H9 (cell line): ENCODE measurements around the gene INVS. TPM values are rescaled to one million over a fixed set of nuclear protein-coding genes. Genes with fewer than 3 reads are reported as not detected.

Source experiments
- DNase-seq: peaks from one replicate; pipeline ENCODE4 v3.0.0-alpha.2; 2017
- H2AFZ ChIP-seq: one replicate; pipeline ENCODE4 v1.6.1; 2013; ENCODE audit warnings: mild to moderate bottlenecking, low read length, control low read depth, moderate library complexity
- H2AK5ac ChIP-seq: 2 replicates; pipeline ENCODE4 v1.6.1; 2013; ENCODE audit warnings: low read length, control low read depth, mixed read lengths; ENCODE audit not compliant: insufficient read length
- H2BK120ac ChIP-seq: one replicate; pipeline ENCODE4 v1.6.1; 2013; ENCODE audit warnings: low read depth, mild to moderate bottlenecking, low read length, control low read depth, inconsistent platforms; ENCODE audit not compliant: poor library complexity, severe bottlenecking
- H2BK12ac ChIP-seq: 2 replicates; pipeline ENCODE4 v1.6.1; 2013; ENCODE audit warnings: low read length, control low read depth, mixed read lengths, low read depth; ENCODE audit not compliant: insufficient read length
- H2BK15ac ChIP-seq: 2 replicates; pipeline ENCODE4 v1.6.1; 2013; ENCODE audit warnings: low read depth, low read length, control low read depth
- H2BK20ac ChIP-seq: one replicate; pipeline ENCODE4 v1.6.1; 2013; ENCODE audit warnings: low read depth, mild to moderate bottlenecking, low read length, control low read depth, inconsistent platforms; ENCODE audit not compliant: poor library complexity, severe bottlenecking
- H2BK5ac ChIP-seq: 2 replicates; pipeline ENCODE4 v1.6.1; 2013; ENCODE audit warnings: low read length, control low read depth, mixed read lengths; ENCODE audit not compliant: insufficient read length
- H3K14ac ChIP-seq: 2 replicates; pipeline ENCODE4 v1.6.1; 2013; ENCODE audit warnings: low read length, control low read depth; ENCODE audit not compliant: insufficient read depth
- H3K18ac ChIP-seq: 2 replicates; pipeline ENCODE4 v1.6.1; 2013; ENCODE audit warnings: low read depth, mild to moderate bottlenecking, mixed read lengths, low read length, control low read depth; ENCODE audit not compliant: insufficient read length
- H3K23ac ChIP-seq: 2 replicates; pipeline ENCODE4 v1.6.1; 2013; ENCODE audit warnings: low read length, control low read depth, mixed read lengths, low read depth; ENCODE audit not compliant: insufficient read length
- H3K23me2 ChIP-seq: 2 replicates; pipeline ENCODE4 v1.6.1; 2013; ENCODE audit warnings: low read depth, mild to moderate bottlenecking, mixed read lengths, low read length, control low read depth; ENCODE audit not compliant: insufficient read length, poor library complexity, severe bottlenecking
- H3K27ac ChIP-seq: 2 replicates; pipeline ENCODE4 v1.5.1; 2013; ENCODE audit warnings: low read length, control low read depth, mixed read lengths, low read depth; ENCODE audit not compliant: insufficient read length
- H3K27me3 ChIP-seq: 2 replicates; pipeline ENCODE4 v1.6.1; 2013; ENCODE audit warnings: low read length, control low read depth, inconsistent platforms; ENCODE audit not compliant: insufficient read depth
- H3K4ac ChIP-seq: 2 replicates; pipeline ENCODE4 v1.6.1; 2013; ENCODE audit warnings: low read depth, mild to moderate bottlenecking, control low read depth, inconsistent platforms, low read length, moderate library complexity
- H3K4me1 ChIP-seq: 2 replicates; pipeline ENCODE4 v1.6.1; 2013; ENCODE audit warnings: low read length, control low read depth, inconsistent platforms; ENCODE audit not compliant: insufficient read depth
- H3K4me2 ChIP-seq: 2 replicates; pipeline ENCODE4 v1.6.1; 2013; ENCODE audit warnings: low read length, control low read depth, mixed read lengths; ENCODE audit not compliant: insufficient read length, insufficient read depth
- H3K56ac ChIP-seq: 2 replicates; pipeline ENCODE4 v1.6.1; 2013; ENCODE audit warnings: low read depth, mild to moderate bottlenecking, mixed read lengths, low read length, control low read depth; ENCODE audit not compliant: insufficient read length
- H3K79me1 ChIP-seq: 2 replicates; pipeline ENCODE4 v1.6.1; 2013; ENCODE audit warnings: low read depth, mild to moderate bottlenecking, moderate library complexity, low read length, control low read depth, inconsistent platforms; ENCODE audit not compliant: insufficient read depth, poor library complexity, severe bottlenecking
- H3K79me2 ChIP-seq: 2 replicates; pipeline ENCODE4 v1.6.1; 2013; ENCODE audit warnings: low read length, control low read depth, inconsistent platforms; ENCODE audit not compliant: insufficient read depth
- H3K9ac ChIP-seq: 2 replicates; pipeline ENCODE4 v1.6.1; 2013; ENCODE audit warnings: low read length, control low read depth, mixed read lengths; ENCODE audit not compliant: insufficient read length; ENCODE audit errors: extremely low read depth
- H3K9me3 ChIP-seq: one replicate; pipeline ENCODE4 v1.6.1; 2013; ENCODE audit warnings: low read depth, low read length, inconsistent platforms; ENCODE audit not compliant: control insufficient read depth
- H3T11ph ChIP-seq: one replicate; pipeline ENCODE4 v1.6.1; 2013; ENCODE audit warnings: mild to moderate bottlenecking, low read length, control low read depth, inconsistent platforms
- H4K20me1 ChIP-seq: one replicate; pipeline ENCODE4 v1.6.1; 2013; ENCODE audit not compliant: control insufficient read depth, insufficient read length, insufficient read depth
- H4K5ac ChIP-seq: 2 replicates; pipeline ENCODE4 v1.6.1; 2013; ENCODE audit warnings: low read depth, mild to moderate bottlenecking, mixed read lengths, low read length, control low read depth; ENCODE audit not compliant: insufficient read length
- H4K8ac ChIP-seq: replicated peaks from 2 replicates; pipeline ENCODE4 v1.6.1; 2013; ENCODE audit warnings: low read length, control low read depth, mixed read lengths, low read depth; ENCODE audit not compliant: insufficient read length
- H4K91ac ChIP-seq: 2 replicates; pipeline ENCODE4 v1.6.1; 2013; ENCODE audit warnings: low read depth, mild to moderate bottlenecking, moderate library complexity, mixed read lengths, low read length, control low read depth; ENCODE audit not compliant: insufficient read length
- H3K27ac Mint-ChIP-seq, 3 experiments: 2 replicates in 2 of 3; 3 replicates in 1 of 3; pipeline ENCODE4 v1.8.0; 2020 to 2021; ENCODE audit warnings: mixed read lengths in 3 of 3, mild to moderate bottlenecking in 1 of 3, moderate library complexity in 1 of 3
- H3K27me3 Mint-ChIP-seq: 2 replicates; pipeline ENCODE4 v1.8.0; 2021; ENCODE audit warnings: low read depth, mild to moderate bottlenecking, moderate library complexity, mixed read lengths
- H3K36me3 Mint-ChIP-seq, 3 experiments: 2 replicates in 2 of 3; 3 replicates in 1 of 3; pipeline ENCODE4 v1.8.0; 2020 to 2021; ENCODE audit warnings: low read depth in 3 of 3, mixed read lengths in 3 of 3; ENCODE audit not compliant: insufficient read depth in 1 of 3
- H3K4me1 Mint-ChIP-seq, 2 experiments: 2 replicates each; pipeline ENCODE4 v1.8.0; 2020; ENCODE audit warnings: mixed read lengths in 2 of 2
- H3K4me3 Mint-ChIP-seq, 2 experiments: 2 replicates in 1 of 2; 3 replicates in 1 of 2; pipeline ENCODE4 v1.8.0; 2020 to 2021; ENCODE audit warnings: mild to moderate bottlenecking in 2 of 2, mixed read lengths in 2 of 2, moderate library complexity in 1 of 2
- H3K9me3 Mint-ChIP-seq, 2 experiments: 2 replicates in 1 of 2; 3 replicates in 1 of 2; pipeline ENCODE4 v1.8.0; 2020; ENCODE audit warnings: mild to moderate bottlenecking in 2 of 2, mixed read lengths in 2 of 2, moderate library complexity in 1 of 2
- WGBS: extraction: QIAGEN DNeasy Blood & Tissue Kit; methylation state at CpG from one replicate; pipeline ENCODE4 v1.1.7; 2013; ENCODE audit warnings: missing lambda C conversion rate, low lambda C conversion rate, mixed read lengths; ENCODE audit not compliant: insufficient read length; ENCODE audit errors: extremely low coverage; 5-methylcytosine and 5-hydroxymethylcytosine counted together
- total RNA-seq: library from RNA; stranded (reverse); gene quantifications from 2 replicates; pipeline ENCODE4 v1.2.1, GENCODE V29; 2021
- TF ChIP-seq, protein P1 (sequence below): fragments of 200-600 bp; sonication (generic); conservative IDR thresholded peaks from 3 replicates; pipeline ENCODE4 v1.8.0; 2021; ENCODE audit warnings: antibody characterized with exemption, mild to moderate bottlenecking

INVS gene
- total RNA-seq, 1 experiment from 2014 or later = 7.5 TPM

DNA sequence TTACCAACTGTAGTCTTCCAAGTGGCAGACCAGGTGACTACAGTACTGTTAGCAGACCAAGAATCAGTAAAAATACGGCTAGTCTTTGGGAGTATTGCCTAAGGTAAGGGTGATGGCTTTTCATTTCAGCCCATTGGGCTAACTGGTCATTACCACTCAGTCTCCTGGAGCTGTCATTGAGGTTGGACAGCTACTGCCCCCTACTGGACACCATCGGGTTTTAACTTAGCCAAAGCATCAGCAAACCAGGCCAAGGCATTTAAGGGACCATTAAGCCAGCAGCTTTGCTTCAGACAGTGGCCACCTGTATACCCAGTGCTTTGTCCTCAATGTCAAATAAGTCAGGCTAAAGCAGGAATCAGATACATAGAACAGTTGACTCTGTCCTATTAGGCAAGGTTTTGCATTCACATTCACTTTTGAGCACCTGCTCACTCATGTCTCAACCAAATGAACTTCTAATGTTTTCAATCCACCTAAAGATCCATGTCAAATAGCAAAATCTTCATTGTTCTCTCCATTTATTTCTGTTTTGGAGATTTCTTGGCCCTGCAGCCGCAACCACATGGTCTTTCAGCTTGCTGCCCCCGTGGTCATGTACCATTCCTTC is 117.2 kb downstream of the INVS start:
- Histone ChIP-seq H3K4ac (no peak overlapping the region), H2BK120ac (no peak overlapping the region), H3K23me2 (no peaks in the 10 kb centered on the region), H3K56ac (no peak overlapping the region), H3K14ac (no peak overlapping the region), H2BK12ac (no peak overlapping the region), H3K79me2 (no peaks in the 10 kb centered on the region), H3K23ac (no peak overlapping the region), H2BK15ac (no peak overlapping the region), H2AFZ (no peak overlapping the region), H2AK5ac (no peak overlapping the region), H3K27ac (no peak overlapping the region), H4K91ac (no peak overlapping the region), H3K9ac (no peak overlapping the region), H4K8ac (no peak overlapping the region), H3K4me1 (peaks cover 3% of the 10 kb centered on the region; the same call in 1 of the 2 replicates), H4K20me1 (no peaks in the 10 kb centered on the region), H3K4me2 (no peak overlapping the region), H3K9me3 (no peaks in the 10 kb centered on the region), H3T11ph (no peak overlapping the region), H2BK5ac (no peak overlapping the region), H3K79me1 (no peaks in the 10 kb centered on the region), H4K5ac (no peak overlapping the region), H2BK20ac (no peak overlapping the region), H3K27me3 (no peaks in the 10 kb centered on the region), H3K18ac (no peak overlapping the region)
- Mint-ChIP-seq H3K27ac (no peak overlapping the region), H3K4me1 (peaks cover 0 to 5% of the 10 kb centered on the region in 2 experiments; a peak in 2 of 4 replicates), H3K27me3 (no peaks in the 10 kb centered on the region), H3K4me3 (no peak overlapping the region), H3K36me3 (no peaks in the 10 kb centered on the region), H3K9me3 (no peaks in the 10 kb centered on the region)
- TF ChIP-seq, protein P1, sequence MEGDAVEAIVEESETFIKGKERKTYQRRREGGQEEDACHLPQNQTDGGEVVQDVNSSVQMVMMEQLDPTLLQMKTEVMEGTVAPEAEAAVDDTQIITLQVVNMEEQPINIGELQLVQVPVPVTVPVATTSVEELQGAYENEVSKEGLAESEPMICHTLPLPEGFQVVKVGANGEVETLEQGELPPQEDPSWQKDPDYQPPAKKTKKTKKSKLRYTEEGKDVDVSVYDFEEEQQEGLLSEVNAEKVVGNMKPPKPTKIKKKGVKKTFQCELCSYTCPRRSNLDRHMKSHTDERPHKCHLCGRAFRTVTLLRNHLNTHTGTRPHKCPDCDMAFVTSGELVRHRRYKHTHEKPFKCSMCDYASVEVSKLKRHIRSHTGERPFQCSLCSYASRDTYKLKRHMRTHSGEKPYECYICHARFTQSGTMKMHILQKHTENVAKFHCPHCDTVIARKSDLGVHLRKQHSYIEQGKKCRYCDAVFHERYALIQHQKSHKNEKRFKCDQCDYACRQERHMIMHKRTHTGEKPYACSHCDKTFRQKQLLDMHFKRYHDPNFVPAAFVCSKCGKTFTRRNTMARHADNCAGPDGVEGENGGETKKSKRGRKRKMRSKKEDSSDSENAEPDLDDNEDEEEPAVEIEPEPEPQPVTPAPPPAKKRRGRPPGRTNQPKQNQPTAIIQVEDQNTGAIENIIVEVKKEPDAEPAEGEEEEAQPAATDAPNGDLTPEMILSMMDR = peak; percentile 89
- WGBS = no CpG with 5 or more reads among the region's 4 CpGs
- peak; percentile 78 for DNase-seq
